ENCODE measurements around the gene UBL7.

DNA sequence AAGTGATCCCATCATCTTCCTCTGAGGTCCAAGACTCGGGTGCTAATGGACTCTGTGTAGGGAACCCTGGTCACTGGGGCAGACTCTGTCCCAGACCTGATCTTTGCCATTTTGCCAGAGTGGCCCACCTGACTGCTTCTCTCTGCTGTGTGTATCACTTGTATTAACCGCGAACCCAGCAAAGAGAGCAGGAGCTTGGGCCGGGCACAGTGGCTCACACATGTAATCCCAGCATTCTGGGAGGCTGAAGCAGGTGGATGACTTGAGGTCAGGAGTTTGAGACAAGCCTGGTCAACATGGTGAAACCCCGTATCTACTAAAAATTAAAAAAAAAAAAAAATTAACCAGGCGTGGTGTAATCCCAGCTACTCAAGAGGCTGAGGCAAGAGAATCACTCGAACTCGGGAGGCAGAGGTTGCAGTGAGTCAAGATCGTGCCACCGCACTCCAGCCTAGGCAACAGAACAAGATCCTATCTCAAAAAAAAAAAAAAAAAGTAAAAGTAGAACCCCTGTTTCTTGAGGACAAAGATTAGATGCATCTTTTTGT lies 60.6 kb downstream of the UBL7 start:
- TF ChIP-seq, protein P1, sequence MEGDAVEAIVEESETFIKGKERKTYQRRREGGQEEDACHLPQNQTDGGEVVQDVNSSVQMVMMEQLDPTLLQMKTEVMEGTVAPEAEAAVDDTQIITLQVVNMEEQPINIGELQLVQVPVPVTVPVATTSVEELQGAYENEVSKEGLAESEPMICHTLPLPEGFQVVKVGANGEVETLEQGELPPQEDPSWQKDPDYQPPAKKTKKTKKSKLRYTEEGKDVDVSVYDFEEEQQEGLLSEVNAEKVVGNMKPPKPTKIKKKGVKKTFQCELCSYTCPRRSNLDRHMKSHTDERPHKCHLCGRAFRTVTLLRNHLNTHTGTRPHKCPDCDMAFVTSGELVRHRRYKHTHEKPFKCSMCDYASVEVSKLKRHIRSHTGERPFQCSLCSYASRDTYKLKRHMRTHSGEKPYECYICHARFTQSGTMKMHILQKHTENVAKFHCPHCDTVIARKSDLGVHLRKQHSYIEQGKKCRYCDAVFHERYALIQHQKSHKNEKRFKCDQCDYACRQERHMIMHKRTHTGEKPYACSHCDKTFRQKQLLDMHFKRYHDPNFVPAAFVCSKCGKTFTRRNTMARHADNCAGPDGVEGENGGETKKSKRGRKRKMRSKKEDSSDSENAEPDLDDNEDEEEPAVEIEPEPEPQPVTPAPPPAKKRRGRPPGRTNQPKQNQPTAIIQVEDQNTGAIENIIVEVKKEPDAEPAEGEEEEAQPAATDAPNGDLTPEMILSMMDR (IDR thresholded peaks at IDR 0.05; ENCODE audit: poor library complexity): no peak
- TF ChIP-seq EZH2 (IDR thresholded peaks at IDR 0.05; ENCODE audit: borderline replicate concordance): no peak
- no peak for TF ChIP-seq EZH2phosphoT487 (IDR thresholded peaks at IDR 0.05; ENCODE audit: low read depth, severe bottlenecking, unreplicated experiment)
